Measurements from ENCODE around the gene SLC39A9.

- TF ChIP-seq CTCF (conservative IDR thresholded peaks at IDR 0.05; ENCODE audit: low read length) = no peak
- TF ChIP-seq EZH2phosphoT487 (IDR thresholded peaks at IDR 0.05; ENCODE audit: borderline replicate concordance, low read depth, low read length) = no peak
Observed at GRCh38 chr14:69375182-69375581, 23.3 kb upstream of the SLC39A9 start.

Measured in OCI-LY7 (cell line).